ENCODE measurements around the gene NEO1. TPM values are rescaled to one million over a fixed set of nuclear protein-coding genes. Genes with fewer than 3 reads are reported as not detected.

NEO1 gene
- total RNA-seq, 1 donor from 2014 or later = 136 TPM

DNA sequence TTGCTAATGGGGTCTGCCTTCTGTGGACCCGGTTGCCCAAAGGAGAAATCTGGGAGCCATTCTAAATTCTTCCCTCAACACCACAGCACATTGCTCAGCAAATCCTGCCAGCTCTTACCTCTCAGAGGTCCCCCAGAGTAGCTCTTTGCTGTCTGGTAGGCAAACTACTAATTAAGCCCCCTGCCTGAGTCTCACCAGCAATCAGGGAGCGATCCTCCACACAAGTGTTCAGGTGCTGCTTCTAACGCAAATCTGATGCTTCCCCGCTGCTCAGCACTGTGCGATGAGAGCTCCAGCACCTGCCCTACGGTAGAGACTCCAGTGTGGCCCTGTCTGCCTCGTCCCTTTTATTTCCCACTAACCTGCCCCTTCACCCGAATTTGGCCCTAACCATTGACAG lies 256.0 kb downstream of the NEO1 start:
- Mint-ChIP-seq H3K4me3 (no peak overlapping the region), H3K27me3 (ENCODE audit: low read depth) (no peaks in the 10 kb centered on the region), H3K27ac (no peak overlapping the region), H3K4me1 (peaks cover 3% of the 10 kb centered on the region), H3K9me3 (no peaks in the 10 kb centered on the region), H3K36me3 (peaks cover 22% of the 10 kb centered on the region)
- DNase-seq (ENCODE audit: low spot score in 2 of 2, unreplicated experiment in 2 of 2) = no peak
- no peak for TF ChIP-seq CTCF (IDR thresholded peaks at IDR 0.05; ENCODE audit: unreplicated experiment)

DNA sequence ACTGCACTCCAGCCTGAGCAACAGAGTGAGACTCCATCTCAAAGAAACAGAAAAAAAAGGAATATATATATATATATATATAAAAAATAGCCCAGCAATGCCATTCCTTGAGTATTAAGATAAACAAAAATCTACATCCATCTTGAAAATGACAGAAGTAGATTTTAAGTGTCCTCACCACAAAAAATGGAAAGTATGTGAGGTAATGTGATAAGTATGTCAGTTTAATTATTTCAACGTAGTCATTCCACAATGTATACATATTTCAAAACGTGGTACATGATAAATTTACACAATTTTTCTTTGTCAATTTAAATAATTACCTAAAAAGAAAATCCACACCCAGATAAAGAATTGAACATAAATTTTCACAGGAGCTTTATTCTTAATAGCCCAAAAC lies 261.6 kb downstream of the NEO1 start:
- no peak overlapping the region for H3K4me3 Mint-ChIP-seq
- H3K27ac Mint-ChIP-seq = no peak overlapping the region
- H3K36me3 Mint-ChIP-seq = peaks cover 9% of the 10 kb centered on the region
- no peak for DNase-seq (ENCODE audit: low spot score in 2 of 2, unreplicated experiment in 2 of 2)
- no peaks in the 10 kb centered on the region for H3K9me3 Mint-ChIP-seq
- no peak for TF ChIP-seq CTCF (IDR thresholded peaks at IDR 0.05; ENCODE audit: unreplicated experiment)
- H3K27me3 Mint-ChIP-seq (ENCODE audit: low read depth) = peaks cover 9% of the 10 kb centered on the region
- no peaks in the 10 kb centered on the region for H3K4me1 Mint-ChIP-seq

- peaks cover 19% of the 10 kb centered on the region for H3K27me3 Mint-ChIP-seq (ENCODE audit: low read depth)
These were observed 265.6 kb downstream of the NEO1 start for GRCh38 chr15:73317651-73318462.

DNA sequence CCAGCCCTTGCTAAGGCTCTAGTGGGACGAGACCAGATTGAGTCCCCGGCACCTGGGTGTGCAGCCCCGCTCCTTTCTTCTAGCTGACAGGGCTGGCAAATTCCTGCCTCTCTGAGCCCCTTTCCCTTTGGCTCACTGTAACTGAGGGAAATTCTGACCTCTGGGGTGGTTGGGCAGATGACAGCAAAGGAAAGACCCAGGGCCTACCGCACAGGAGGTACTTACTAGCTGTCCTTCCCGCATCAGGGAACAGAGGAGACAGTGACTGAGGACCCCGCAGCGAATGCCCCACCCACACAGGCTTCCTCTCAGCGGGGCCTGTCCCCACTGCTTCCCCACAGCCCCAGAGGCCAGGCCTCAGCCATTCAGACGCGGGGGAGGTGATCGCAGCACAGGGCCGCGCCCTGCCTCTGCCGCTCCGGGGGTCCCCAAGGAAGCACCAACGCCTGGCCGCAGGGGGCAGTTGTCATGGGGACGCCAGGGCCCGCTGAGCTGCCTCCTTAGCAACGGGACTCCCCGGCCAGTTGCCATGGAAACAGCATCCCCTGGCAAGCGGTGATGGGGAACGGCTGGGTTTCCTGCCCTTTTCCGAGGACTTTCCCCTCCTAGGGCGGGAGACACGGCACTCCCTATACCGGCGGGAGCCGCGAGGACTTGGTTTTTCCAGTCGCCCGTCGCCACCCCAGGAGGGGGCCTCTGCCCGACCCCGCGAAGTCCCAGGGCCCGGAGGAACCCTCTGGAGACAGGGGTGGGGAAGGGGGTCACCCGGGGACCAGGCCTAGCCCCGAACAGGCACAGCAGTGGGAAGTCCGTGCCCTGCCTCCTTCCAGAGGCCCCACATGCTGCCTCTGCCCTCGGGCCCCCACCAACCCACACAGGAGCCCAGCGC lies 266.4 kb downstream of the NEO1 start:
- H3K4me1 Mint-ChIP-seq = no peaks in the 10 kb centered on the region
- H3K36me3 Mint-ChIP-seq = no peaks in the 10 kb centered on the region
- no peak for TF ChIP-seq CTCF (IDR thresholded peaks at IDR 0.05; ENCODE audit: unreplicated experiment)
- no peaks in the 10 kb centered on the region for H3K9me3 Mint-ChIP-seq
- H3K27me3 Mint-ChIP-seq (ENCODE audit: low read depth) = peaks cover 19% of the 10 kb centered on the region
- H3K4me3 Mint-ChIP-seq = no peak overlapping the region
- no peak overlapping the region for H3K27ac Mint-ChIP-seq
- DNase-seq (ENCODE audit: low spot score in 2 of 2, unreplicated experiment in 2 of 2) = no peak

More at GRCh38 chr15:73317651-73318462, 265.6 kb downstream of the NEO1 start:
- Mint-ChIP-seq H3K36me3 (no peaks in the 10 kb centered on the region), H3K4me1 (no peaks in the 10 kb centered on the region), H3K27ac (no peak overlapping the region), H3K9me3 (no peaks in the 10 kb centered on the region), H3K4me3 (no peak overlapping the region)
- no peak for DNase-seq (ENCODE audit: low spot score in 2 of 2, unreplicated experiment in 2 of 2)
- no peak for TF ChIP-seq CTCF (IDR thresholded peaks at IDR 0.05; ENCODE audit: unreplicated experiment)

- no peak for DNase-seq (ENCODE audit: low spot score in 2 of 2, unreplicated experiment in 2 of 2)
- H3K9me3 Mint-ChIP-seq = no peaks in the 10 kb centered on the region
- H3K27ac Mint-ChIP-seq = no peak overlapping the region
- H3K4me1 Mint-ChIP-seq = no peaks in the 10 kb centered on the region
- no peak overlapping the region for H3K4me3 Mint-ChIP-seq
- no peaks in the 10 kb centered on the region for H3K36me3 Mint-ChIP-seq
- TF ChIP-seq CTCF (IDR thresholded peaks at IDR 0.05; ENCODE audit: unreplicated experiment) = no peak
- H3K27me3 Mint-ChIP-seq (ENCODE audit: low read depth) = peaks cover 19% of the 10 kb centered on the region
These were observed 267.4 kb downstream of the NEO1 start for GRCh38 chr15:73319460-73320245.
